ENCODE results near the gene EIF4G3. TPM values are rescaled to one million over a fixed set of nuclear protein-coding genes. Genes with fewer than 3 reads are reported as not detected.
"Not testable (repeated sequence)": the region's sequence is repeated elsewhere in the genome, so short reads cannot be mapped to it uniquely, and the experiment has no call there.

EIF4G3 gene
- total and polyA plus RNA-seq, 2 donors (not counting 1 experiment from before 2014, with no cell fraction given), result 53.5 to 67.0 TPM

DNA sequence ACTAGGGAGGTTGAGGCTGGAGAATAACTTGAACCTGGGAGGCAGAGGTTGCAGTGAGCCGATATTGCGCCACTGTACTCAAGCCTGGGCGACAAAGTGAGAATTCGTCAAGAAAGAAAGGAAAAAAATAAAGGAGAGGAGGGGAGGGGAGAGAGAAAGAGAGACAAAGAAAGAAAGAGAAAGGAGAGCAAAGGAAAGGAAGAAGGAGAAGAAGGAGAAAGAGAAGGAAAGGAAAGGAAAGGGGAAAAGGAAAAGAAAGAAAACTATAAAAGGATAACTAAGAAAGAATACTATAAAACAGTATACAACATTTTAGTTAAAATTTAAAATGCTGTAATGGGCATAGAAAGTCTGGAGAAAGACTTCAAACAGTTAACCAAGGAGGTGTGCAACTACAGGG lies 33.6 kb downstream of the EIF4G3 start:
- Histone ChIP-seq H3K4me1 (ENCODE audit: control insufficient read depth, extremely low read depth, insufficient read depth, low read length) (no peaks in the 10 kb centered on the region), H4K20me1 (ENCODE audit: control insufficient read depth, extremely low read depth, insufficient read depth, low read length) (no peaks in the 10 kb centered on the region), H3K36me3 (ENCODE audit: control insufficient read depth, insufficient read depth, low read length) (no peaks in the 10 kb centered on the region), H2AFZ (ENCODE audit: low read length) (no peak overlapping the region), H3K27ac (ENCODE audit: insufficient read depth, low read length) (no peak overlapping the region), H3K79me2 (ENCODE audit: control insufficient read depth, insufficient read depth, low read length) (peaks cover 23% of the 10 kb centered on the region), H3K27me3 (ENCODE audit: control insufficient read depth, insufficient read depth, low read length) (no peaks in the 10 kb centered on the region), H3K9me3 (ENCODE audit: control insufficient read depth, insufficient read depth, low read depth, low read length) (no peaks in the 10 kb centered on the region), H3K4me2 (ENCODE audit: extremely low read depth, insufficient read depth, low read length) (no peak overlapping the region), H3K9ac (ENCODE audit: insufficient read depth, low read length) (no peak overlapping the region), H3K4me3 (replicated peaks in 1 of 4; ENCODE audit: control extremely low read depth in 1 of 4, insufficient read depth in 1 of 4, low read depth in 3 of 4, low read length in 4 of 4) (no peak overlapping the region)
- DNase-seq (ENCODE audit: low read depth in 2 of 2), result no peak
- TF ChIP-seq CTCF (conservative IDR thresholded peaks at IDR 0.05 in 1 of 2, IDR thresholded peaks at IDR 0.05 in 1 of 2; ENCODE audit: low read depth in 1 of 2, low read length in 2 of 2) (no peak), EZH2 (IDR thresholded peaks at IDR 0.05; ENCODE audit: low read length, missing control alignments) (no peak)

- no peaks in the 10 kb centered on the region for H3K36me3 ChIP-seq (ENCODE audit: control insufficient read depth, insufficient read depth, low read length)
- no peak for TF ChIP-seq EZH2 (IDR thresholded peaks at IDR 0.05; ENCODE audit: low read length, missing control alignments)
- no peak for TF ChIP-seq CTCF (conservative IDR thresholded peaks at IDR 0.05 in 1 of 2, IDR thresholded peaks at IDR 0.05 in 1 of 2; ENCODE audit: low read depth in 1 of 2, low read length in 2 of 2)
- no peaks in the 10 kb centered on the region for H4K20me1 ChIP-seq (ENCODE audit: control insufficient read depth, extremely low read depth, insufficient read depth, low read length)
- DNase-seq (ENCODE audit: low read depth in 2 of 2), result no peak
- no peaks in the 10 kb centered on the region for H3K4me1 ChIP-seq (ENCODE audit: control insufficient read depth, extremely low read depth, insufficient read depth, low read length)
- H3K4me2 ChIP-seq (ENCODE audit: extremely low read depth, insufficient read depth, low read length), result no peak overlapping the region
- H3K79me2 ChIP-seq (ENCODE audit: control insufficient read depth, insufficient read depth, low read length), result peaks cover 21% of the 10 kb centered on the region
- no peaks in the 10 kb centered on the region for H3K27me3 ChIP-seq (ENCODE audit: control insufficient read depth, insufficient read depth, low read length)
- H3K9me3 ChIP-seq (ENCODE audit: control insufficient read depth, insufficient read depth, low read depth, low read length), result no peaks in the 10 kb centered on the region
- H3K4me3 ChIP-seq (replicated peaks in 1 of 4; ENCODE audit: control extremely low read depth in 1 of 4, insufficient read depth in 1 of 4, low read depth in 3 of 4, low read length in 4 of 4), result no peak overlapping the region
- H3K9ac ChIP-seq (ENCODE audit: insufficient read depth, low read length), result no peak overlapping the region
- no peak overlapping the region for H3K27ac ChIP-seq (ENCODE audit: insufficient read depth, low read length)
- H2AFZ ChIP-seq (ENCODE audit: low read length), result no peak overlapping the region
Observed at GRCh38 chr1:21141030-21141429, 35.7 kb downstream of the EIF4G3 start.

GRCh38 chr1:21139601-21140000 lies 37.1 kb downstream of the EIF4G3 start:
- no peak for DNase-seq (ENCODE audit: low read depth in 2 of 2)

DNA sequence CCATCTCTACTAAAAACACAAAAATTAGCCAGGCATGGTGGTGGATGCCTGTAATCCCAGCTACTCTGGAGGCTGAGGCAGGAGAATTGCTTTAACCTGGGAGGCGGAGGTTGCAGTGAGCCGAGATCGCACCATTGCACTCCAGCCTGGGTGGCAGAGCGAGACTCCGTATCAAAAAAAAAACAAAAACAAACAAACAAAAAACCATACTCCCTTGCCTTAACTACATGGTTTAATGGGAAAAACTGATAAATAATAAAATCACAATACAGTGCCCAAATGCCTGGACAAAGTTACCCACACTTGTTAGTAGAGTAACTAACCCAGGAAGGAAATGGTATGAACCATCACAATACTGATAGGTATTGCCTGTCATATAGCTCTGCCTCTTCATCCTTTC lies 40.4 kb downstream of the EIF4G3 start:
- H3K4me1 ChIP-seq (ENCODE audit: control insufficient read depth, extremely low read depth, insufficient read depth, low read length); H3K4me2 ChIP-seq (ENCODE audit: extremely low read depth, insufficient read depth, low read length); H3K9ac ChIP-seq (ENCODE audit: insufficient read depth, low read length); DNase-seq (ENCODE audit: low read depth in 2 of 2); H3K27ac ChIP-seq (ENCODE audit: insufficient read depth, low read length); H3K36me3 ChIP-seq (ENCODE audit: control insufficient read depth, insufficient read depth, low read length); H4K20me1 ChIP-seq (ENCODE audit: control insufficient read depth, extremely low read depth, insufficient read depth, low read length); H3K4me3 ChIP-seq (replicated peaks in 1 of 4; ENCODE audit: control extremely low read depth in 1 of 4, insufficient read depth in 1 of 4, low read depth in 3 of 4, low read length in 4 of 4); H3K9me3 ChIP-seq (ENCODE audit: control insufficient read depth, insufficient read depth, low read depth, low read length); H3K27me3 ChIP-seq (ENCODE audit: control insufficient read depth, insufficient read depth, low read length); H2AFZ ChIP-seq (ENCODE audit: low read length): not testable (repeated sequence)
- H3K79me2 ChIP-seq (ENCODE audit: control insufficient read depth, insufficient read depth, low read length), result peaks cover 12% of the 10 kb centered on the region

More at GRCh38 chr1:21139601-21140000, 37.1 kb downstream of the EIF4G3 start:
- H3K79me2 ChIP-seq (ENCODE audit: control insufficient read depth, insufficient read depth, low read length), result peaks cover 18% of the 10 kb centered on the region
- no peak for TF ChIP-seq EZH2 (IDR thresholded peaks at IDR 0.05; ENCODE audit: low read length, missing control alignments)
- no peak for TF ChIP-seq CTCF (conservative IDR thresholded peaks at IDR 0.05 in 1 of 2, IDR thresholded peaks at IDR 0.05 in 1 of 2; ENCODE audit: low read depth in 1 of 2, low read length in 2 of 2)
- no peak overlapping the region for H3K4me3 ChIP-seq (replicated peaks in 1 of 4; ENCODE audit: control extremely low read depth in 1 of 4, insufficient read depth in 1 of 4, low read depth in 3 of 4, low read length in 4 of 4)
- H3K36me3 ChIP-seq (ENCODE audit: control insufficient read depth, insufficient read depth, low read length), result no peaks in the 10 kb centered on the region
- H3K4me1 ChIP-seq (ENCODE audit: control insufficient read depth, extremely low read depth, insufficient read depth, low read length), result no peaks in the 10 kb centered on the region
- H3K27ac ChIP-seq (ENCODE audit: insufficient read depth, low read length), result no peak overlapping the region
- H3K9ac ChIP-seq (ENCODE audit: insufficient read depth, low read length), result no peak overlapping the region
- H2AFZ ChIP-seq (ENCODE audit: low read length), result no peak overlapping the region
- H3K4me2 ChIP-seq (ENCODE audit: extremely low read depth, insufficient read depth, low read length), result no peak overlapping the region
- no peaks in the 10 kb centered on the region for H3K27me3 ChIP-seq (ENCODE audit: control insufficient read depth, insufficient read depth, low read length)
- H4K20me1 ChIP-seq (ENCODE audit: control insufficient read depth, extremely low read depth, insufficient read depth, low read length), result no peaks in the 10 kb centered on the region
- no peaks in the 10 kb centered on the region for H3K9me3 ChIP-seq (ENCODE audit: control insufficient read depth, insufficient read depth, low read depth, low read length)
